GM19372 (cell line): ENCODE measurements around the gene DMGDH.

Experiments
- ATAC-seq: cut with Tn5 transposase; IDR thresholded peaks from one replicate; pipeline ENCODE4 v1.9.1; 2021; ENCODE audit warnings: mild to moderate bottlenecking, low read depth, moderate library complexity; ENCODE audit not compliant: unreplicated experiment

Gene DMGDH

DNA sequence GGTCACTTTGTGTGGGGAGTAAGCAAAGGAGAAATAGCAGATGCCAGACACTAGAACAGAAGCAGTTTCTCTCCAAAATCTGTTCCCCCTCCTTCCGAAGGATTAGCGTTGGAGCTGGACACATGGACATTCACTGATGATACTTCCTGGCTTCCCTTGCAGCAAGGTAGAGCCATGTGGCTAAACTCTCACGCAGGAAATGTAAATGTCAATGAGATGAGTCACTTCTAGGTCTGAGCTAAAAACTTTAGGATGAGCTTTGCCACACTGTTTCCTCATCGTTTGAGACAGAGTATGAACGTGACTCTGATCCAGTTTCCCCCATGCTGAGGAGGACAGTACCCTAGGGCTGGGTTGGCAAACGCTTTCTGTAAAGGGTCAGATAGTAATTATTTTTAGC lies 5.2 kb upstream of the DMGDH start:
- ATAC-seq = no peak

DNA sequence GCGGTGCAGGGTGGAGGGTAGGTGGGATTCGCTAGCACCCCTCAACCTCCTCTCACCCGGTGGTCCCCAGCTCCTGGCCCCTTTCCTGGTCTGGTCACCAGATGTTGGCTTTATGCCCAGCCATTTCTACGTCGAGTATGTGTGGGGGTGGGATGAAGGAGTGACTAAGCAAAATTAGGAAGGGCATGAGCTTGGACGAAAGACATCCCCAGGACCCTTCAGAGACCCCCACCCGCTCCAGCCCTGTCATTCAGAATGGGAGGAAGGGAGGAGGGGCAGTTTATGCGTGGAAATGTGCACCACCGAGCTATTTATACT lies 835 bp upstream of the DMGDH start:
- no peak for ATAC-seq

DNA sequence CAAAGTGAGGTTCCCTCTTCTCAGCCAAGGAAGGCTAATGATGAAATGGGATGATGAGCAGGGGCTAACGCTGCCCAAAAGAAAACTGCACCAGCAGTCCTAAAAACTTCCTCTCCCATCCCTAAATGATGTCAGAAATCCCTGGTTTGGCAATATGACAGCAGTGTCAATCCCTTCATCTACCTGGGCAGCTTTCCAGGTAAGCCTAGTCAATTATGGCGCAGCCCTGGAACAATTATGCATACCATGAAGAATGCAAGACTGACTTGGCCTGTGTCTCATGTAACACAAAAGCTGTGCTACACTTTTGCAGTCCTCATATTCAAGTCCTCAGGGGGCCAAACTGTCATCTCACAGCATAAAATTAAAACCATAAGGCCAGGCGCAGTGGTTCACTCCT lies 7.0 kb downstream of the DMGDH start:
- ATAC-seq = no peak

DNA sequence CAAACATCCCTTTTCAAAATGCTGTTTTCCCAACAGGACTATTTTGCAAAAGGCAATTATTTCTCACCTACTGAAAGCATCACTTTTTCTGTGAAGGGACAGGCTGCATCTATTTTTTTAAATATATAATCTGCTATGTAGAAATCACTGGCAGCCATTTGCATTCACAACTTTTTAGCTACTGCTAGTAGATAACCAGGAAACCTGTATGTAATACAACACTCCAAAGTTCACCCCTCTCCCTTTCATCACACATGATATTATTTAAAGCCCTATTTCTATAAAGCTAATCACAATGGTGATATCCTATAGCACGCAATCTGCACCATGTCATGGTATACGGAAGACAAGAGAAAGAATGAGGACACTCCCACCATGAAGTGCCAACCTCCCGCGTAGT lies 9.8 kb downstream of the DMGDH start:
- ATAC-seq = no peak

DNA sequence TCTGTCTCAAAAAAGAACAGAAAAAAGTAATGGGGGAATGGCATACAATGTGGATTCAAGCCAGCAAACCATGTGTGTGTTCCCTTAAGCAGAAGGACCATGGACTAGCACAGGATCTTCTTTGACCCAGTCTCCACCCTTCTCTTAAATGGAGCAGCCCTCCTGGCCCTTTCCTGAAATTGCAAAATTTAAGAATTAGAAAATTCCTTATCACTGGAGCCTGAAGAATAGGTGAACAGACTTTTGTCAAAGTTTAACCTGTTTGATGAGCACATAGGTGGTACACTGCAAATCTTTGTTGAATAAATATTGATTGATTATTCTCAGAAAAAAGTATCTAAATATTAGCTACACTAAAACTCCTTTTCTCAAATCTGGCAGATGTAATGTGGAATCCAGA lies 12.6 kb downstream of the DMGDH start:
- ATAC-seq = no peak

DNA sequence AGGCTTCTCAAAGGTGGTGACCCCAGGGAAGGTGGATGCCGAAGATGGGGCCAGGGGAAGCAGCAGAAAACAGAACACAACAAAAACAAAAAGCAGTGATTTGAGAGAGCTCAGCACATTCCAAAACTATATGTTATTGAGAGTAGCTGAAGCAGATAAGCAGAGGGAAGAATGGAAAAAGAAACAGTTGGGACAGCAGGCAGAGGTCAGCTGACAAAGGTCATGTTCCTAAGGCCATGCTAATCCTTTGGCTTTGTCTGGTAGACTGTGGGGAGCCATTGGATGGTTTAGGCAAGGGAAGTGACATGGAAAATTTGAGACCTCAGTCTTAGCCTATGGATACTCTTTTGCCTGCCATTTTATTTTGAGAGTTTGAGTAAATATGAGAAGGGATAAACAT lies 14.5 kb downstream of the DMGDH start:
- ATAC-seq = no peak

DNA sequence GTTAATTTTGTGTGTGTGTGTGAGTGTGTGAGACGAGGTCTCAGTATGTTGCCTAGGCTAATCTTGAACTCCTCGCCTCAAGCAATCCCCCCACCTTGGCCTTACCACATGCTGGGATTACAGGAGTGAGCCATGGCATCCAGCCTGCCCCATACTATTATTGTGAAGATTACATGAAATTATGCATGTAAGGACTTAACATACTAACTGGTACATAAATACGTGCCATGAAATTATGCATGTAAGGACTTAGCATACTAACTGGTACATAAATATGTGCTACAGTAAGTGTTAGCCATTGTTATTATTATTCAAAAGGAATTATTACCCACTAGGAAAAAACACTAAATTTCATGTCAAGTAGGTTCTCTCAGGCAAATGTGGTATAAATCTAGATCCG lies 16.2 kb downstream of the DMGDH start:
- no peak for ATAC-seq

DNA sequence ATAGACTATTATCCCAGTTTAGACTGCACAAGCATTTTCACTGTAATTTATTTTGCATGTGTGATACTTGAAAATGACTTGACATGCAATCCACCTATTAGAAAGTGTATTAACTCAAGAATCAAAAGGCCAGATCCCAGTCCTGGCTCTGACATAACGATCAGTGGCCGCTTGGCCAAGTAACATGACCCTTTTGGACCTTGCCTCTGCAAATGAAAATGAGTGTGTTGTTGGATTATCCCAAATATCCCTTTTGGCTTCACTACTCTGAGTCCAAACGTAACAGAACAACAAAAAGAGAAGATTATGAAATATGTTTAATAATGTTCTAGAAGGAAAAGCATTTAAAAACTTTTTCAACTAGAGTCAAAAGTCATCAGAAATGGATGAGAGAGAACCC lies 19.0 kb downstream of the DMGDH start:
- ATAC-seq = no peak

DNA sequence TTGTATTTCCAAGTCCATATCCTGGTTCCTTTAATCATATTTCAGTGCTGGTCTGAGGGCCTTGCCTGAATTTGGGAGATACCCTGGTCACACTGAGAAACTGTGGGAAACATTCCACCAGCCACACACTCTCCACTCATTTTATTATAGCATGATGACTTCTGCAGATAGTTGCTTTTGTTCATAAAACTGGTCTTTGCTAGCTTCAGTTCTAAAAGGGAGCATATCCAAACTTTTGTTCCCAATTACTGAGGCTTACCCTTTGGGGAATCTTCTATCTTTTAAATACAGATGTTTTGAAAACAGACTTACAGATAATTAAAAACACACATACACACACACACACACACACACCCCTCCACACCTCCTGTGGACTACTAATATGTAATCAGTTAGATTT lies 21.0 kb downstream of the DMGDH start:
- no peak for ATAC-seq

DNA sequence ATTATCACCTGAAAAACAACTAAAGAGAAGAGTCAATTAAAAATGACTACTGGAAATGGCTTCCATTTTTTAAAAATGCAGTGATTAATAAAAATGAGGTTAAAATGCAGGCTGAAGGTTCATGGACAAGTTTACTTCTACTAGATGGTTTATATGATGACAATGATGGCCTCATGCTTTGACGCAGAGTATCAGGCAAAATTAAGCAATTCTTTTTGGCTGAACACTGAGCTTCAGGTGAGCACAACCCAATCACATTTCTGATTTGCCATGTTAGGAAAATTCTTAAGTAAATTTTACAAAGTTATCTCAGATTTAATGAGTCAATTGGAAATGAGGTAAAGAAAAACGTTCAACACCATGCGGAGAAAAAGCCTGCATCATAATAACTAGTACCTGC lies 22.3 kb downstream of the DMGDH start:
- no peak for ATAC-seq

DNA sequence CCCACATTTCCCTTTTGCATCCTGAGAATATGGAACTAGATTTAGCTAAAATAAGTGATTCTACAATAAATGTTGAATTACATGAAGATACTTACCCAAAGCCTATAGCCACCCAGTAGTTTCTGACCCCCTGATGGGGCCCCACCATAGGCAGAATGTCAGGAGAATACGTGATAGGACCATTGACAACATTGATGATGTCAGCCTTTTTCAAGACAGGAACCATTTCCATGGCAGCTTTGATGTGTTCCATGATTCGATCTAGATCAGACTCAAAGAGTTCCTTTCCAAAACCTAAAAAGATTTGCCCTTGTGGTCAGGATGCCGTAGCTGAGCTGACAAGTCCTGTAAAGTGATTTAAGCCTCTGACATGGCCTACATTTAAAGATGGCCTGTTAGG lies 27.3 kb downstream of the DMGDH start:
- ATAC-seq = no peak

DNA sequence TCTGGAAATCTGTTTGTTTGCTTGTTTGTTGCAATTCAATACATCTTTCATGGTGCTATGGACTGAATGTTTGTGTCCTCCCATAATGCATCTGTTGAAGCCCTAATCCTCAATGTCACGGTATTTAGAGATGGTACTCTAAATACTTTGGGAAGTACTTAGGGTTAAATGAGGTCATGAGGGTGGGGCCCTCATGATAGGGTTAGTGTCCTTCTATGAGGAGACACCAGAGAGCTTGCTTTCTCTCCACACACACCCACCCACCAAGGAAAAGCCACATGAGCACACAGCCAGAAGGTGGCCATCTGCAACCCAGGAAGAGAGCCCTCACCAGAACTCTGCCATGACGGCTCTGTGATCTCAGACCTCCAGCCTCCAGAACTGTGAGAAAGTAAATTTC lies 32.7 kb downstream of the DMGDH start:
- no peak for ATAC-seq

DNA sequence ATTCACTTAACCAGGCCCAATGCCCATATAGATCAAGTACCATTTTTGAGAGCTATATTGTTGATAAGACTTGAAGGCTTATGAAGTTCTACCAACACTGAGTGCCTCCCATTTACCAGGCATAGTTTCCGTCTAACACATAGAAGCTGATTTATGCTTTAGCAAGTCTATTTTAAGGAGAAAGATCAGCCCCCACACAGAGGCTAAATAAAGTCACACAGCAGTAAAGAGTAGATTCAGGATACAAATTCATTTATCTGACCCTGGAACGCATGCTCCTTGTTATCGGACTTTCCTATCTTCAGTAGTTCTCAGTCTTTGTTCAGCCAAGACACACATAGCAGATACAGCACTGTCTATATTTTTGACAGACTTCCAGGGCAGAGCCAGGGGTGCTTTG lies 34.2 kb downstream of the DMGDH start:
- ATAC-seq = no peak

DNA sequence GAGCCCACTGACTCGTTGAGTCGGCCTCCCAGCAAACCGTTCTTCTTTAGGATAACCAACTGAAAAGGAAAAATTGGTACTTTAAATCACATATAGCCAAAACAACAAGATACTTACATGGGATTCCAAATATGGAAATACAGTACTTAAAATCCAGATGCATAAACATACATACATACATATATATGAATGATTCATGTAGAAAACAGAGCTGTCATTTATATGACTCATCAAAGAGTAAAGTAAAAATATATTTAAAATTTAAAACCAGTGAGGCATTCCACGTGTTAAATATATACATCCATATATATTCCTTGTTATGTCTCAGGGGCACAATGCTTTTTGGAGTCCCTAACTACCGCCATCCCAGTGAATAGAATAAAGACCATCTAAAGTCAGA lies 36.7 kb downstream of the DMGDH start:
- no peak for ATAC-seq

DNA sequence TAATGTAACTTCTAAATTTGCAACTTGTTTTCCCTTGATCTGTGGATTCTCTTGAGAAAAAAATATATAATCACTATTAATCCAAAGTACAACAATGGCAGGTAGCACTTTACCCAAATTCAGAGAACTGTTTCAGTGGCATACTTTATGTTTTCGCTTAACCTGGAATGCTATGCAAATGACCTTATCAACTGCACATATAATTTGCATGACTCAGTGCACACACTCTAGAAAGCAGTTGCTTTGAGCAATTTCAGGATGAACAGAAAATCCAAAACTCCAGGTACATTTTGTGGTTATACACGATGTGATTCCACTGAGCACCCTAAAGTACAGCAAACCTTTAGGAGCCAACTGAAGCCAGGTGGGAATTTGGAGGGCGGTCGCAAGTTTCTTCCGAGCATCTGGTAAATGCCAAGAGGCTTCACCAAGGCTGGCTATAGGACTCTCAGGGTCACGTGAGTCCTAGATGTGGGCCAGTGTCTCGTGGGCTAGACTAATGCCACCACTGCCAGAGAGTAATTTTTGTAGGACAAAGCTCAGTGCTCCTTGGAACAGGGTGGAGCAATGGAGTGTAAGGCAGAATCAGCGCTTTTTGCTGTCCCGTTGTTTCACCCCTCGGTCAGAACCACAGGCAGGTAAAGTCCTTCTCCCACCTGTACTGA lies 37.3 kb downstream of the DMGDH start:
- no peak for ATAC-seq

DNA sequence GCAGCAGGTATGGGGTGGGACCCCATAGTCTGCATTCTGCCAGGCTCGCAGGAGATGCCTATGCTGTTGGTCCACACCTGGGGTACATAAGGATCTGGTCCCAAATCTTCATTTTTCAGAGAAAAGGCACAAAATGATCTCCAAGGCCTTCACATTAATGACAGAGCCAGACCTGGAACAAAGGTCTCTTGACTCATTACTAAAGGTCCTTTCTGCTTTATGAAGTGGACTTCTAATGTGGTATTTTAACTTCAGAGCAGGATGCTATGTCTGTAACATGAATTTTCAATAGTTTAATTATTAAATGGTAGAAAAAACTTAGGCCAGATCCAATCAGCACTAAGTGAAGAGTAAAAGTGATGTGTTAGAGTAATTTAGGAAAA lies 38.0 kb downstream of the DMGDH start:
- ATAC-seq = no peak

DNA sequence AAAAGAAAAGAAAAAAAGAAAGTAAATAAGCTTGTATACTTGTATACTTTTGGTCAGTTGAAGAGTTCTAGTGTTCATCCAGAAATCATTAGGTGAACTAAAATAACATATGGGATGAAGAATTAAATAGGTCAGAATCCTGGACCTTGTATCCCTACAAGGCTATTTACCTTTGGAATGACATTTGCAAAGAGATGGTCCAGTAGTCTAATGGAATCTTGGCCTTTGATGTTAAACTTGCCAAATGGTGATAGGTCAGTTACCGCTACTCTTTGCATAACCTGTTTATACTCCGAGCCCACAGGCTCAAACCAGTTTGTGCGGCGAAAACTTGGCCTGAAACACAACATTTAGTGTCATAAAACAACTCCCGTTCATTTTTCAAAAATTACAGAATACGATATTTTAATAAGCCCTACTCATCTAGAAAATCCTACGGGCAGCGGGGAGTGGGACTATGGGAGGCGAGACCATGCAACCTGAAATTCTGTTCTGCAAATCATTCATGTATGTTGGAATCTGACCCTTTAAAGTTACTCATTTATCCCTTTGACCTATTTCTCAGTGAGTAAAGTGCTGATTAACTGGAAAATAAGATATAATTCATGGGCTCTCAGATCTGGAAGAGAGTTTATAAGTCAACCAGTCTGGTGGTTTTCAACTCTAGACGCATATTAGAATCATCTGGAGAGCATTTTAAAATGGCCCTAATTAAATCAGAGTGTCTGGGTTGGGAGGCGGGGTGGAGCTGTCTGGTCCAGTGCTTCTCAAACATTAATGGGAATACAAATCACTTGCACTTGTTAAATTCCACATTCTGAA lies 38.6 kb downstream of the DMGDH start:
- ATAC-seq = no peak

DNA sequence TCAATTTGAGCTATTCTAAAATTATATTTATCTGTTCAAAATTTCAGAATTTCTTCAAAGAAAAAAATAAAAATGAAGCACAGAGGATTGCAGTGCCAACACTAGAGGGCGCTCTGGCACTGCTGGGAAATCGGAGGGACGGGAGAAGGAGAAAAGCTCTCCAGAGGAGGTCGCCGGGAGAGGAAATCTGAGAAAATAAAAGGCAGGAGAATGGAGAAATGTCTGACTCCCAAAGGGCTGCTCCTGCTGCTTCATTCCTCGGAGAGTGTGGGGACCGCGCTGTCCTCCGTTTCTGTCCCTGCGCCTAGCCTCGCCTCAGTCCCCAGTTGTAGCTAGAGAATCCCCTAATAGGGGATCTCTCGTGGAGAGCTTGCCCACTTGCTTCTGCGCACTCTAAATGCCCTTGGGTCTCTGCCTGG lies 44.4 kb downstream of the DMGDH start:
- no peak for ATAC-seq

DNA sequence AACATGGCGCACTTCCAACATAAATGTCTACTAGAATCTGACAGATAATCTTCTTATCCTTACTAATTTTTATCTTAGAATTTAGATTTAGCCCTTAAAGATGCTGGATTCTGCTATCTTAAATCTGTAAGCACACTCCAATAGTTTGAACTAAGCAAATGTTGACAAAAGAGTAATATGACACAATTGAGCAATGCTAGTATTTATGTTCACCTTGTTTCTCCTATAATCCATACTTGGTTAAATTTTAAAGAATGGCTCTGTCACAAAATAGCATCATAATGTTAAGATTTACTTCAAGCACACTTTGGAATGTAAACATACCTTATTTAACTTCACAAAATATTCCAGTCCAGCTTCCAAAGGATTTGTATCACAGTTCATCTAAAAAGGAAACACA lies 45.5 kb downstream of the DMGDH start:
- ATAC-seq = no peak

DNA sequence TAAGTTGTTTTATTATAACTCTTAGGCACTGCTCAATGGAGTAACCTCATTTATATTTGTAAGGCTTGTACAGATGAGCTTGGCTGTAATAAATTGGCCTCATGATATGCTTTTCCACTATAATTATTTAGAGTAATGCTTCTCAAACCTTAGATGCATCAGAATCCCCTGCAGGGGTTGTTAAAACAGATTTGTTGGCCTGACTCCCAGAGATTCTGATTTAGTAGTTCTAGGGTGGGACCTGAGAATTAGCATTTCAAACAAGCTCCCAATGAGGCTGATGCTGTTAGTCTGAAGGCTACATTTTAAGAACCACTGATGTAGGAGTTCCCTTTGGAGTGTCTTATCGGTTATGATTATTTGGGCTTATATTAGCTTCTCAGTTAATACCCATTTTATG lies 46.1 kb downstream of the DMGDH start:
- ATAC-seq = no peak

DNA sequence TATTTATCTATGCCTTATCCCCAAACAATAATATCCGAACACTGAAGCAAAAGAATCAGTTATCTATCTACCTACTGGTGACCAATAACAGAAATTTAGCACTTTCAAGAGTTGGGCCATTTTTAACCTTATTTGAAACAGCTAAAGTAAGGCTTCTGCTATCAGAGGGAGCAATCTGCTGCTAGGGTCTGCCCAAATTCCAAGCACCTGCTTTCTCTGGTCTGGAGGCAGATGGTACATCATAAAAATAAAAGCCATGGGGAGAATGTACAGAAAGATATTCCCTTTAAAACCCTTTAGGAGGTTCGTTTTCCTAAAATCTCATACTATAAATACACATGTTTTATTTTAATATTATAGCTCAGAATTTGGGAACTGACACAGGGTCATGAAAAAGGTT lies 46.7 kb downstream of the DMGDH start:
- no peak for ATAC-seq

DNA sequence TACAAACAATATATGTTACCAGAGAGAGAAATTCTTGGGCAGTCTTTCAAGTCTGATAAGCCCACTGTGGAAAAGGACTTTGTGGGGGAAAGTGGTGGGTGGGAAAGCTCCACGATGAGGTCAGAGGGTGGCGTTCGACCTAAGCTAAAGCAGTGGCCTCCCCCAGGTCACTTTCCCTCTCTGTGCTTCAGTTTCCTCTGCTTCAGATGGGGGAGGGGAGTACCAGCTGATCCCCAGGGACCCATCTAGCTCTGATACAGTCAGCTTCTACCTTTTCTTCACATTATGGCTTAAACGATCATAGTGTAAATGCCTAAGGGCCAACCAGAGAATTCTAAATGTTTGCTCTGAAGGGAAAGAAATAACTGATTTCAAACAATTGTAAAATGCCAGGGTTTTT lies 47.7 kb downstream of the DMGDH start:
- ATAC-seq = no peak
